ENCODE results near the gene GOLIM4. TPM values are rescaled to one million over a fixed set of nuclear protein-coding genes. Genes with fewer than 3 reads are reported as not detected.
"Not testable (repeated sequence)": the region's sequence is repeated elsewhere in the genome, so short reads cannot be mapped to it uniquely, and the experiment has no call there.

GOLIM4 gene
- total RNA-seq, result 1 to 10 TPM; 7.6 to 8.0 TPM

- ChIA-PET CTCF (no interaction called here), POLR2A (no interaction called here)
These were observed at the start of gene GOLIM4 for GRCh38 chr3:168095611-168096209. GOLIM4 (minus strand) TSS chr3:168095924; CDS start chr3:168095285, 639 bp downstream.

- CTCF ChIA-PET, result interaction anchor here (1.4 kb wide), 1 partner anchor 30 kb away, joined by 3 read pairs; no protein-coding TSS in a partner anchor
- POLR2A ChIA-PET, result no interaction called here
These were observed 45.8 kb upstream of the GOLIM4 start for GRCh38 chr3:168141405-168141998.

DNA sequence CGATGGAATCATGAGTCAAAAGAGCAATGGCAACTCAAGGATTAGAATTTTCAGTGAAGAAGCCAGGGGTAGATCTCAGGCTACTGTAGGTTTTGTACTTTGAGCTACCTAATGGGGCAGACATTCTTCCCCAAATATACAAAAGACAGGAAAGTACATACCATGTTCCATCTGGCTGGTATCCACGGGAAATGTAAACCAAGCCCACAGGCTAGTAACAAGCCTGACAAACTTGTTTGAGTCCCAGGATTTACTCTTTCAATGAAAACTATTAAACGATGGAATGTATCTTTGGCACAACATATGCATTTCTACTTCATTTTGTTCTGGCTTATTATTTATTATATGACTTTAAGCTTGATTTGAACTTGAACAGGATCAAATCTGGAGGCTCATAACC, 44.2 kb upstream of the GOLIM4 start:
- POLR2A ChIA-PET, result no interaction called here
- CTCF ChIA-PET, result no interaction called here

- ChIA-PET CTCF (no interaction called here), POLR2A (no interaction called here)
These were observed 42.7 kb upstream of the GOLIM4 start for GRCh38 chr3:168138421-168138820.

DNA sequence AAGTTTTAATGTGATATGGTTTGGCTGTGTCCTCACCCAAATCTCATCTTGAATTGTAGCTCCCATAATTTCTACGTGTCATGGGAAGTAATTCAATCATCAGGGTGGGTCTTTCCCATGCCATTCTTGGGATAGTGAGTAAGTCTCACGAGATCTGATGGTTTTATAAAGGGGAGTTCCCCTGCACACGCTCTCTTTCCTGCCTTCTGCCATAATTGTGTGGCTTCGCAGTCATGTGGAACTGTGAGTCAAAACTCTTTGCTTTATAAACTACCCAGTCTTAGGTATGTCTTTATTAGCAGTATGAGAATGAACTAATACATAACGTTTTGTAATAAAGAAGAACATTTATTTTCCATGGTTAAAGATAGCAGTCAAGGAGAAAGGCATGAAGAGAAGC, 39.2 kb upstream of the GOLIM4 start:
- ChIA-PET CTCF (no interaction called here), POLR2A (no interaction called here)

DNA sequence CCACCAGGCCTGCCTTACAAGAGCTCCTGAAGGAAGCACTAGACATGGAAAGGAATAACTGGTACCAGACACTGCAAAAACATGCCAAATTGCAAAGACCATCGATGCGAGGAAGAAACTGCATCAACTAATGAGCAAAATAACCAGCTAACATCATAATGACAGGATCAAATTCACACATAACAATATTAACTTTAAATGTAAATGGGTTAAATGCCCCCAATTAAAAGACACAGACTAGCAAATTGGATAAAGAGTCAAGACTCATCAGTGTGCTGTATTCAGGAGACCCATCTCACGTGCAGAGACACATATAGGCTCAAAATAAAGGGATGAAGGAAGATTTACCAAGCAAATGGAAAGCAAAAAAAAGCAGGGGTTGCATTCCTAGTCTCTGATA, 34.5 kb upstream of the GOLIM4 start:
- CTCF ChIA-PET, POLR2A ChIA-PET: not testable (repeated sequence)

DNA sequence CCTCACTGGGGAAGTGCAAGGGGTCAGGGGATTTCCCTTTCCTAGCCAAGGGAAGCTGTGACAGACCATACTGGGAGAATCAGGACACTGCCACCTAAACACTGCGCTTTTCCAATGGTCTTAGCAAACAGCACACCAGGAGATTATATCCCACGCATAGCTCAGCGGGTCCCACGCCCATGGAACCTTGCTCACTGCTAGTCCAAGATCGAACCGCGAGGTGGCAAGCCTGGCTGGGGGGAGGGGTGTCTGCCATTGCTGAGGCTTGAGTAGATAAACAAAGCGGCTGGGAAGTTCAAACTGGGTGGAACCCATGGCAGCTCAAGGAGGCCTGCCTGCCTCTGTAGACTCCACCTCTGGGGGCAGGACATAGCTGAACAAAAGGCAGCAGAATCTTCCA, 32.7 kb upstream of the GOLIM4 start:
- POLR2A ChIA-PET, CTCF ChIA-PET: not testable (repeated sequence)

GRCh38 chr3:168127466-168127865, 31.7 kb upstream of the GOLIM4 start:
- CTCF ChIA-PET, result no interaction called here
- POLR2A ChIA-PET, result no interaction called here

GRCh38 chr3:168124791-168125190, 29.1 kb upstream of the GOLIM4 start:
- CTCF ChIA-PET, result no interaction called here
- POLR2A ChIA-PET, result no interaction called here

DNA sequence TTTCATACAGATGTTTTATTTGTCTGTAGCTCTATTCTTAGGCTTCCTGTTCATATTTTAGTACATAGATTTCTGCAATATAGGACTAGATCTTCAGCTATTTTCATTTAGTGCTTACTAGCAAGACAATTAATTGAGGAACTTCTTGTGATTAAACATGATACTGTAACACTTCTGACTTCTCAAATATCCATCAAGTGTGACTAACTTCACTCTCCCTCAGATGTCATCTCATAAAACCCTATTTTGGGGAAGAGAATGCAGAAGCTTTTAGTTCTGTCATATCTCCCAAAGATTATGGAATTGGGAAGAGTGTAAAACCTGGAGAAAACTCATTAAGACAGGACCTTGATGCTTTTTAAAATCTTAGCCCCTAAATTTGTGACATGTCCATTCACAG, 28.6 kb upstream of the GOLIM4 start:
- CTCF ChIA-PET, result no interaction called here
- POLR2A ChIA-PET, result no interaction called here

GRCh38 chr3:168123201-168124176, 27.8 kb upstream of the GOLIM4 start:
- CTCF ChIA-PET, result no interaction called here

GRCh38 chr3:168121184-168122017, 25.7 kb upstream of the GOLIM4 start:
- ChIA-PET CTCF (no interaction called here), POLR2A (no interaction called here)

More at GRCh38 chr3:168123201-168124176, 27.8 kb upstream of the GOLIM4 start:
- POLR2A ChIA-PET, result no interaction called here

DNA sequence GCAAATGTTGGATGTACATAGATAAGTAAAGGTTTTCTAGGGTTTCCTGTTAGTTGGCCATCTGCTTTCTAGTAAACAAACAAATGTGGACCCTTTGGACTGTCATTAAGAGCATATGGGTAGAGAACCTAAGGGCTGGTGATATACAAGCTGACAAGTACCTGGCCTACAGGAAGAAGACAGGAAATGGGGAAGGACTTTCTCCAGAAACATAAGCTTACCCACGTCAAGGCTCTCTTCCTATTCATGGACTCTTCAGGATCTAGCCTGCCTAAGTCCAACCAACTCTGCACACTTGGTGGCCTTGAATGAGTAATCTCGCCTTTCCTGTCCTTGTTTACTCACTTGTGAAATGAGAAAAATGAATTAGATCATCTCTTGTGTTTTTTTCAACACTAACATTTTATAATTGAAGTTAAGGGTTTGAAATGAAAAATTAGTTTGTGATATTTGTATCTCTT, 22.2 kb upstream of the GOLIM4 start:
- ChIA-PET CTCF (no interaction called here), POLR2A (no interaction called here)

DNA sequence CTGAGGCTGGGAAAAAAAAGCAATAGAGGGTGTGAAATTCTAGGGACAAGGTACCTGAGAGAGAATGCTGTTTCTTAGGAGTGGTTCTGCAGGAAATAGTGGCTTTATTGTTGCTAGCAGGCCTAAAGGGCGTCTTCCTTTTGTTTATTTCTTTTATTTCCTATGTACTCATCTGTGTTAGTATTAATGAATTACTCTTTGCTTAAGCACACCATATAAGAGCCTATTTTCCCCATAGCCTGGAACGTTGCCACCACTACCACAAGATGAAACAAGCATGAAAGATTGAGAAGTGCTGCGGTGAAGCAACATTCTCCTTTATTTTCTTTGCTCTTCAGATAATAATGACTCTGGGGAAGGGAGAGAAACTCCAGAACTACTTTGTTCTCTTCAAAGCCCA, 21.3 kb upstream of the GOLIM4 start:
- POLR2A ChIA-PET, result no interaction called here

GRCh38 chr3:168116279-168116678, 20.6 kb upstream of the GOLIM4 start:
- ChIA-PET CTCF (no interaction called here), POLR2A (no interaction called here)

More for the DNA sequence above, 21.3 kb upstream of the GOLIM4 start:
- CTCF ChIA-PET, result no interaction called here

DNA sequence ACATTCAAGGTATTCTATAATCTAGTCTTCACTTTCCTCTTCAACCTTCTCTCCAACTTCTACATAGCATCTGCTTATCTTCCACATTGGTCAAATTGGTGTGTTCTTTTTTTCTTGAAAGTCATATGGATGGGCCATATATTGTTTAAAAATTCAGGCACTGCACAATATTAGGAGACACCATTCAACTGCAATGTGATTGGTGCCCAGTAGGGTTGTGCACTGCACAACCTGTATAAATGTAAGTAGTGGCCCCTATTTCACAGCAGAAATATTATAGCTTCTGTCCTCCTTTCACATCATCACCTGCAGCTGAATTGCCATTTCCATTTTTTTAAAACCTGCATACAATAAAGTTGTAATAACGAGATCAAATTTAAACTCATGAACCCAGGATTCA, 18.1 kb upstream of the GOLIM4 start:
- POLR2A ChIA-PET, result no interaction called here
- CTCF ChIA-PET, result no interaction called here

DNA sequence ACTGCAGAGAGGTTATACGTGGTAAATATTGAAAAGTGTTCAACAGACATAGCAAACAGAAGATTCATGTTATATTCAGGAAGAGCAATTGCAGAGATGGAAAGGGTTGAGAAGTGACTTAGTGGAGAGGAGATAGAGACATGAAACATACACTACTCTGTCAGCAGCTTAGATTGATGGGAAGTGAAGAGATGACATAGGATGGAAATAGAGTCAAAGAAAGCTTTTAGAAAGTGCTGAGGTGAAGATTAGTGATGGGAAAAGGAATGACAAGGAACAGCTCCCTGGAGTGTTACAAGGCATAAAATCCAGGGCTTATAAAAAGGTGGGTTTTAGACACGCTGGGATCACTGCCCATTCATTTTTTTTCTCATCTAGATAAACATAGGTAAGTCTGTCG, 17.2 kb upstream of the GOLIM4 start:
- ChIA-PET POLR2A (no interaction called here), CTCF (interaction anchor here (0.8 kb wide), 1 partner anchor 11 kb away, joined by 3 read pairs; no protein-coding TSS in a partner anchor)

GRCh38 chr3:168104361-168104760, 8.6 kb upstream of the GOLIM4 start:
- ChIA-PET POLR2A (no interaction called here), CTCF (no interaction called here)

DNA sequence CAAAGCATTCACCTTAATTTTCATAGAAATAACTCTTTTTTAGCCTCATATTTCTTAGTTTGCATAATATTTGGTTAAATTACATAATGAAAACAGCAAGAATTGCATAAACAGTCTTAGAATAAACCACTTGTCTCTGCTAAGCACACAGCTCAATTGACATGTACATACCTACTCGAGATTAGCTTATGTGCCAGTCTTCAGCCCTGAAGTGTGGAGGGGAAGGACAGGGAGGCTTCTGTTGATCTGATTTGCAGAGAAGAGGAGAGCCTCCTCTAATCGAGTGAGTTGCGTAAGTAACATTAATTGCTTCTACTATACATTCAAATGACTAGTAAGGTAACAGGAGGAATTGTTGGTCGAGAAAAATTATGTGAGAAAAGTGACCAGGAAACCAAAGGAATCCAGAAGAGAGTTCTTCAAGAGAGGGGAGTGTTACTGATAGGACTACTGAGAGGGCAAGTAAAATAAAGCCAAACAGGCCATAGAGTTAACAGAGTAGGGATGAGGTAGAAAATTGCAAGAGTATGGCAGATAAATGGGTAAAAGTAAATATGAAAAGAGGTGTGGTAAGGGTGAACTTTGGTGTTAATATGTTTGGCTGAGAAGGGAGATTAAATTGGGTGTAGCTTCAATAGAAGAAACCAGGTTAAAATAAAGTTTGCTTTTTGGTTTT, 7.1 kb upstream of the GOLIM4 start:
- ChIA-PET POLR2A (no interaction called here), CTCF (no interaction called here)
